RWPE2 (cell line): Measurements from ENCODE around the gene ASXL3.
A peak's percentile ranks its signal among the peaks of the same experiment; 100 is the strongest.

Experiments used
- ATAC-seq: fragments of 200-7000 bp; cut with Tn5 transposase; 3 replicates; pipeline ENCODE4 v1.9.1; 2021; ENCODE audit warnings: low read depth
- DNase-seq: peaks from one replicate; pipeline ENCODE4 v3.0.0-alpha.2; 2020; ENCODE audit warnings: low spot score
- H3K27ac ChIP-seq: fragments of 450-650 bp; 2 replicates; pipeline ENCODE4 v1.5.1; 2017; ENCODE audit warnings: mild to moderate bottlenecking; ENCODE audit not compliant: poor library complexity, severe bottlenecking
- H3K27me3 ChIP-seq: fragments of 250-450 bp; sonication (Bioruptor Pico); 2 replicates; pipeline ENCODE4 v1.5.1; 2021; ENCODE audit warnings: mild to moderate bottlenecking, moderate library complexity; ENCODE audit not compliant: insufficient read depth, poor library complexity, severe bottlenecking
- H3K36me3 ChIP-seq: fragments of 250-450 bp; sonication (Bioruptor Pico); 2 replicates; pipeline ENCODE4 v1.5.1; 2020; ENCODE audit warnings: low read depth, mild to moderate bottlenecking, moderate library complexity
- H3K4me1 ChIP-seq: fragments of 250-450 bp; sonication (Bioruptor Pico); 2 replicates; pipeline ENCODE4 v1.5.1; 2021; ENCODE audit warnings: mild to moderate bottlenecking, moderate library complexity; ENCODE audit not compliant: insufficient read depth, poor library complexity, severe bottlenecking
- H3K4me3 ChIP-seq: fragments of 250-450 bp; sonication (Bioruptor Pico); 2 replicates; pipeline ENCODE4 v1.5.1; 2021; ENCODE audit warnings: mild to moderate bottlenecking, moderate library complexity; ENCODE audit not compliant: severe bottlenecking
- H3K9me3 ChIP-seq: fragments of 250-450 bp; sonication (Bioruptor Pico); 2 replicates; pipeline ENCODE4 v1.5.1; 2021; ENCODE audit warnings: mild to moderate bottlenecking, moderate library complexity; ENCODE audit not compliant: severe bottlenecking
- CTCF ChIP-seq: fragments of 450-650 bp; IDR thresholded peaks from one replicate; pipeline ENCODE4 v1.5.1; 2017; ENCODE audit warnings: mild to moderate bottlenecking, moderate library complexity; ENCODE audit not compliant: poor library complexity, severe bottlenecking

Gene ASXL3

GRCh38 chr18:33577685-33578517, at the start of gene ASXL3:
Gene ASXL3, plus strand, starts transcription at chr18:33578219. Its CDS starts 413 bp downstream, at chr18:33578632.
- ATAC-seq (peak; percentile 45), DNase-seq (no peak)
- peaks cover 73% of the 10 kb centered on the region for H3K27me3 ChIP-seq
- H3K36me3 ChIP-seq: no peaks in the 10 kb centered on the region
- no peaks in the 10 kb centered on the region for H3K9me3 ChIP-seq
- peak within 1 kb of the TSS; percentile 20 for H3K4me3 ChIP-seq
- H3K4me1 ChIP-seq: peaks cover 3% of the 10 kb centered on the region
- H3K27ac ChIP-seq: no peak within 1 kb of the TSS
- no peak for TF ChIP-seq CTCF

- ATAC-seq (no peak), DNase-seq (no peak)
- H3K4me1 ChIP-seq: no peaks in the 10 kb centered on the region
- no peaks in the 10 kb centered on the region for H3K36me3 ChIP-seq
- H3K9me3 ChIP-seq: no peaks in the 10 kb centered on the region
- no peak overlapping the region for H3K4me3 ChIP-seq
- TF ChIP-seq CTCF: no peak
- no peak overlapping the region for H3K27ac ChIP-seq
- peaks cover 3% of the 10 kb centered on the region for H3K27me3 ChIP-seq
Measured at GRCh38 chr18:33532978-33533377, 45.0 kb upstream of the ASXL3 start.

- Histone ChIP-seq H3K27me3 (peaks cover 3% of the 10 kb centered on the region), H3K27ac (no peak overlapping the region), H3K4me1 (no peaks in the 10 kb centered on the region), H3K9me3 (no peaks in the 10 kb centered on the region), H3K4me3 (no peak overlapping the region), H3K36me3 (no peaks in the 10 kb centered on the region)
- no peak for ATAC-seq
- no peak for TF ChIP-seq CTCF
- DNase-seq: no peak
Measured at GRCh38 chr18:33536904-33537303, 41.1 kb upstream of the ASXL3 start.

GRCh38 chr18:33538418-33539042, 39.5 kb upstream of the ASXL3 start:
- ATAC-seq (no peak), DNase-seq (no peak)
- TF ChIP-seq CTCF: no peak
- Histone ChIP-seq H3K4me3 (no peak overlapping the region), H3K27me3 (no peaks in the 10 kb centered on the region), H3K9me3 (no peaks in the 10 kb centered on the region), H3K27ac (no peak overlapping the region), H3K36me3 (no peaks in the 10 kb centered on the region), H3K4me1 (no peaks in the 10 kb centered on the region)

GRCh38 chr18:33540392-33540791, 37.6 kb upstream of the ASXL3 start:
- no peaks in the 10 kb centered on the region for H3K9me3 ChIP-seq
- H3K27ac ChIP-seq: no peak overlapping the region
- DNase-seq (no peak), ATAC-seq (no peak)
- no peaks in the 10 kb centered on the region for H3K4me1 ChIP-seq
- H3K27me3 ChIP-seq: no peaks in the 10 kb centered on the region
- no peak for TF ChIP-seq CTCF
- no peak overlapping the region for H3K4me3 ChIP-seq
- H3K36me3 ChIP-seq: no peaks in the 10 kb centered on the region
